NB4 (cell line): ENCODE results near the gene C1QL3.

Experiments
- CTCF ChIP-seq: IDR thresholded peaks from one replicate; pipeline ENCODE4 v1.5.1; 2012; ENCODE audit warnings: low read depth, low read length
- POLR2A ChIP-seq: IDR thresholded peaks from 2 replicates; pipeline ENCODE4 v1.6.1; 2011; ENCODE audit warnings: mild to moderate bottlenecking; ENCODE audit not compliant: insufficient read length; ENCODE audit errors: extremely low read depth
- TF ChIP-seq, protein P1 (sequence below): IDR thresholded peaks from 2 replicates; pipeline ENCODE4 v1.6.1; 2011; ENCODE audit warnings: low read depth, low read length

GRCh38 chr10:16519250-16519907 is 2.3 kb downstream of the C1QL3 start:
- TF ChIP-seq POLR2A (no peak), CTCF (no peak)
- TF ChIP-seq, protein P1, sequence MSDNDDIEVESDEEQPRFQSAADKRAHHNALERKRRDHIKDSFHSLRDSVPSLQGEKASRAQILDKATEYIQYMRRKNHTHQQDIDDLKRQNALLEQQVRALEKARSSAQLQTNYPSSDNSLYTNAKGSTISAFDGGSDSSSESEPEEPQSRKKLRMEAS: no peak
